NCI-H524 (cell line): ENCODE measurements around the gene ARHGEF7.

ENCODE experiments used
- DNase-seq, 2 experiments: peaks; one replicate each; lab custom pipeline; 2025; lab: John Stamatoyannopoulos, UW

The ARHGEF7 gene

GRCh38 chr13:111353508-111353907 lies 238.4 kb downstream of the ARHGEF7 start:
- DNase-seq, result no peak

GRCh38 chr13:111354789-111355188 lies 239.7 kb downstream of the ARHGEF7 start:
- no peak for DNase-seq
